NCI-H2029 treated with DMSO at 0.1 percent for 48 hours (cell line): ENCODE results near the gene AKAP8L.
"Not testable (repeated sequence)": the region's sequence is repeated elsewhere in the genome, so short reads cannot be mapped to it uniquely, and the experiment has no call there.

Experiments used
- DNase-seq: peaks from one replicate; lab custom pipeline; 2025; lab: John Stamatoyannopoulos, UW

The AKAP8L gene

DNA sequence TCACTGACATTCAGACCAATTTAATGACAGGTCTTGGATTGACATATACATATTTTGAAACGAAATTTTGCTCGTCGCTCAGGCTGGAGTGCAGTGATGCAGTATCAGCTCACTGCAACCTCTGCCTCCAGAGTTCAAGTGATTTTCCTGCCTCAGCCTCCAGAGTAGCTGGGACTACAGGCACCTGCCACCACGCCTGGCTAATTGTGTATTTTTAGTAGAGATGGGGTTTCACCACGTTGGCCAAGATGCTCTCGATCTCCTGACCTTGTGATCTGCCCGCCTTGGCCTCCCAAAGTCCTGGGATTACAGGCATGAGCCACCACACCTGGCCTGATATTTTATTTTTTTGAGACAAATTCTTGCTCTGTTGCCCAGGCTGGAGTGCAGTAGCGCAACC is 66.3 kb downstream of the AKAP8L start:
- DNase-seq, result not testable (repeated sequence)

GRCh38 chr19:15341328-15341727 is 77.5 kb downstream of the AKAP8L start:
- not testable (repeated sequence) for DNase-seq

DNA sequence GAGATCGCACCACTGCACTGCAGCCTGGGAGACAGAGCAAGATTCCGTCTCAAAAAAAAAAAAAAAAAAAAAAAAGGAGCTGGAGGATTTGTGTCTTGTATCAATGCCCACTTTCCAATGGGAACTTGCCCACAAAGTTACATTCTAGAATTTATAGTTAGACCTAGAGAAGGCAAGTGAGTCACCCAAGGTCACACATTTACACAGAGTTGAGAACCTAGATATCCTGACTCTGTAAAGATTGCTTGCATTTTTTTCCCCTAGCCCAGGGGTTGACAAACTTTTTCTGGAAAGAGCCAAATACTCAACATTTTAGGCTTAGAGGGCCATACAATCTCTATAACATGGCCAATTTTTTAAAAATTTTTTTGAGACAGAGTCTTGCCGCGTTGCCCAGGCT is 78.7 kb downstream of the AKAP8L start:
- no peak for DNase-seq

- no peak for DNase-seq
Measured at GRCh38 chr19:15337202-15337601, 81.6 kb downstream of the AKAP8L start.

DNA sequence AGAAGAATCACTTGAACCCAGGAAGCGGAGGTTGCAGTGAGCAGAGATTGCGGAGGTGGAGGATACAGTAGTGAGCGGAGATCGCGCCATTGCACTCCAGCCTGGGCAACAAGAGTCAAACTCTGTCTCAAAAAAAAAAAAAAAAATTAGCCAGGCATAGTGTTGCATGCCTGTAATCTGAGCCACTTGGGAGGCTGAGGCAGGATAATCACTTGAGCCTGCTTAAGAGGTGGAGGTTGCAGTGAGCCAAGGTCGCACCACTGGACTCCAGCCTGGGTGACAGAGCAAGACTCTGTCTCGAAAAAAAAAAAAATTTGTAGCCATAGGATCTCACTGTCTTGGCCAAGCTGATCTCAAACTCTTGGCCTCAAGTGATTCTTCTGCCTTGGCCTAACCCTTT is 82.8 kb downstream of the AKAP8L start:
- DNase-seq, result not testable (repeated sequence)

GRCh38 chr19:15332311-15332996 is 86.3 kb downstream of the AKAP8L start, which contains the start of gene BRD4:
TSS of gene BRD4 (minus strand) at chr19:15332539. CDS start at chr19:15273099, 59,440 bp downstream.
- no peak for DNase-seq

DNA sequence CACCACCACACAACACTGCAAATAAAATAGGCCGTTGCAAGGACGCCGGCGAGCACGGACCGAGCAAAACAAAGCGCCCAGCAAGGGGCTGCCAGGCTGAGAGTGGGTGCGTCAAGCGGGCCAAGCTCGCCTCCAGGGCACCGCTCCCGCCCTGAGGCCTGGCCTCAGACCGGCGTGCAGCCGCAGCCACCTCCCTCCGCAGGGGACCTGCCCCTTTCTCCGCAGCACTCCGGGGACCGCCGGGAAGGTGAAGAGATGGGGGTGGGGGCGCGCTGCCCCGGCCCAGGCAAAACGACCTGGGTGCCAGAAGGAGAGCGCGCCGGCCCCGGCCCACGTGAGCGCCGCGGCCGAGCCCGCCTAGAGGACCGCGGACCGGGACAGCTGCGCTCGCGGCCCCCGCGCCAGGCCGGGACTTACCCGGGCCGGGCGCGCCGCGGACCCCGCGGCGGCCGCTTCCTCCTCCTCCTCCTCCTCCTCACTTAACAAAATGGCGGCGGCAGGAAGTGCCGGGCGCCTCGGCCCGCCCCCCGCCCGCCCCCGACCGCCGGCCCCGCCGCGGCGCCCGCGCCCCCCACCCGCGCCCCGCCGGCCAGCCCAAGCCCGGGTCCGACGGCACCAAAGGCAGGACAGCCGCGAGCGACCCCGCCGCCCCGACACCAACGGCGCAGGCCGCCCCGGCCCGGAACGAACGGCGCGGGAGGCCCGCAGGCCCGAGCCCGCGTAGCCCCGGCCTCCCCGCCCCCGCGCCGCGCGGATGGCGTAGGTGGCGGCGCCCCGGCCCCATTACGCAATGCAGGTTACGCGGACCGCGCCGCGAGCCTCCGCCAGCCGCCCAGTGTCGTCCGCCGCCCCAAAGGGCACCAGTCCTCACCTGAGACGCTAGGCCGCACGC is 87.1 kb downstream of the AKAP8L start:
- DNase-seq, result no peak

DNA sequence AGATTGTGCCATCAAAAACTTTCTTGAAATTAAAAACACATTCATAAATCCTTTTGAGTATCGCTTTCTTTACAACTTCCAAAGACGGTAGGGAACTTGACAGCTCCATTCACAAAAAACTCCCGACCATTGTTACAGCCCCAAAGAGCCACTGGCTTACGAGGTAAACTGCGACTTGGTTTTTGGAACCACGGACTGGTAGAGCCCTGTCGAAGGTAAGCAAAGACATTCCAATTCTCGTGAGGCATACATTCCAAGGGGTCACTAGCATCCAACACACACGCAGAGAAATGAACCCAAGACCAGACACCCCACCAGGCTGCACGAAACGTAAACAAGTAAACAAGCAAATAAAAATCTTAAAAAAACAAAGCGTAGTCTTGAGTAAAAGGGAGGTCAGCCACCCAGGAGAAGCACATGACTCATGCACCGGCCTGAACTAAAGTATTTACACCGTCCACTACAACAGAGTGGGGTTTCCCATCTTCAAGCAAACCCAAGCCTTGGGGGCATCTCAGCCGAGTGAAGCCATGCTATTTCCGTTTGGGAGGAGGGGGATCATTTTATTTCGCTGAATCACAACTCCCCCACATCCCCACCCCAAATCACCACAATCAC is 87.9 kb downstream of the AKAP8L start:
- DNase-seq, result no peak
